ENCODE results near the gene FOXI2.

Gene FOXI2

DNA sequence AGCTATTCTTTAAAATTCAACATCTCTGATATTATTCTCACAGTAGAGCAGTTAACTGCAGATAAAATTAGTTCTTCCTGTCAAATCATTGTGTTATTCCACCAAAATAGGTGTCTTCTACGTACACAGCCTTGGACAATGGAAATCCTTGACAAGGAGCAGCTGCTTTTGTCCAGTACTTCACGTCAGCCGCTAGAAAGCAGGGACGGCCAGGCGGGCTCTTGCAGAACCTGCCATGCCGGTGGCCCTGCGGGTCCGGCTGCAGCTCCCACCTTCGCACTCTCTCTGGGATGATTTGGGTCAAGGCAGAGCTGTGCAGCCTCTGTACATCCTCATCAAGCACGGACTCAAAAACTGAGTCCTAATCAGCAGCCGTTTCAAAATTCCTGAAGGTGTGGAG is 2.2 kb upstream of the FOXI2 start:
- Histone ChIP-seq H3K36me3 (ENCODE audit: control insufficient read depth, insufficient read depth, low read length) (no peaks in the 10 kb centered on the region), H3K9ac (ENCODE audit: low read length) (no peak overlapping the region), H3K4me1 (ENCODE audit: control insufficient read depth, insufficient read depth, low read length) (no peaks in the 10 kb centered on the region), H3K27me3 (ENCODE audit: control insufficient read depth, insufficient read depth, low read length) (peaks cover 57% of the 10 kb centered on the region), H3K9me3 (ENCODE audit: control insufficient read depth, low read length) (no peaks in the 10 kb centered on the region), H3K4me3 (ENCODE audit: low read length) (no peak overlapping the region)

DNA sequence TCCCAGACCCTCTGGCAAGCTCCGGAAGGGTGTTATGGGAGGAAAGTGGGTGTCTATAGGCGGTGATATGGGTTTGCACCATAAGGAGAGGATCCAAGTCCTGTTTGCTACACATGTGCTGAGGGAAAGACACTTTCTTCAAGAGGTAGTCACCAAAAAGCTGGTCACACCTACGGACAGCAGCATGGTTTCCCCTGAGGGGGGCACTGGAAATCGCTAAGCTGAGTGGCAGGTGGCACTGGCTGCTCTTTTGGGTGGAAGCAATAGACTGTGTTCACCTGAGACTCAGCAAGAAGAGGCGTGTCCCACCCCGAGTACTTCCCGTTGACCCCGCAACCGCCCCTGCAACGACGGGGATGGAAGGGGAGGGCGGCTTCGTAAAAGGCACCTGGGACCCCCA is 1.8 kb upstream of the FOXI2 start:
- H3K9me3 ChIP-seq (ENCODE audit: control insufficient read depth, low read length) = no peaks in the 10 kb centered on the region
- peaks cover 57% of the 10 kb centered on the region for H3K27me3 ChIP-seq (ENCODE audit: control insufficient read depth, insufficient read depth, low read length)
- no peak overlapping the region for H3K9ac ChIP-seq (ENCODE audit: low read length)
- no peak overlapping the region for H3K4me3 ChIP-seq (ENCODE audit: low read length)
- H3K4me1 ChIP-seq (ENCODE audit: control insufficient read depth, insufficient read depth, low read length) = no peaks in the 10 kb centered on the region
- no peaks in the 10 kb centered on the region for H3K36me3 ChIP-seq (ENCODE audit: control insufficient read depth, insufficient read depth, low read length)

DNA sequence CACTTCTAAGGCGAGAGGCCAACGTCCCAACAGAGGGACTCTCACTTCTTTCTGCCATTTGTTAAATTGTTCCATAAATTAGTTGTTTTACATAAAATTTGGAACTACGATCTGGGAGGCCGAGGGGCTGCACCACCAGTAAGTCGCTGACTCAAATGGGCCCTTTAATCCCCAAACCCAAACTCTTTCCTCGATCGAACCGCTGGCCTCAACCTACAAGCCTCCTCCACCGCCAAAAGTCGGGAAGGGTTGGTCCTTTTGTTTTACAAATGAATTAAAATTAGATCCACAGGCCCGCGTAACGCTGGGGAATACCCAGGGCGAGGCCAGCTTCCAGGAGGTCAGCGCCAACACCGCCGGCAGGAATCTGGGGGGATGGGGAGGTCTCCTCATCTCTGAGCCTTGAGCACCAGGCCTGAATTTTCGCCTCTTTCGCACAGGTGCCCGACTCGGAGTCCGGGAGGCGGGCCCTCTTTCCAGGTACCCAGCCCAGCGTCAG is 1.2 kb upstream of the FOXI2 start:
- Histone ChIP-seq H3K4me1 (ENCODE audit: control insufficient read depth, insufficient read depth, low read length) (no peaks in the 10 kb centered on the region), H3K27me3 (ENCODE audit: control insufficient read depth, insufficient read depth, low read length) (peaks cover 57% of the 10 kb centered on the region), H3K9me3 (ENCODE audit: control insufficient read depth, low read length) (no peaks in the 10 kb centered on the region), H3K4me3 (ENCODE audit: low read length) (no peak overlapping the region), H3K36me3 (ENCODE audit: control insufficient read depth, insufficient read depth, low read length) (no peaks in the 10 kb centered on the region), H3K9ac (ENCODE audit: low read length) (no peak overlapping the region)

DNA sequence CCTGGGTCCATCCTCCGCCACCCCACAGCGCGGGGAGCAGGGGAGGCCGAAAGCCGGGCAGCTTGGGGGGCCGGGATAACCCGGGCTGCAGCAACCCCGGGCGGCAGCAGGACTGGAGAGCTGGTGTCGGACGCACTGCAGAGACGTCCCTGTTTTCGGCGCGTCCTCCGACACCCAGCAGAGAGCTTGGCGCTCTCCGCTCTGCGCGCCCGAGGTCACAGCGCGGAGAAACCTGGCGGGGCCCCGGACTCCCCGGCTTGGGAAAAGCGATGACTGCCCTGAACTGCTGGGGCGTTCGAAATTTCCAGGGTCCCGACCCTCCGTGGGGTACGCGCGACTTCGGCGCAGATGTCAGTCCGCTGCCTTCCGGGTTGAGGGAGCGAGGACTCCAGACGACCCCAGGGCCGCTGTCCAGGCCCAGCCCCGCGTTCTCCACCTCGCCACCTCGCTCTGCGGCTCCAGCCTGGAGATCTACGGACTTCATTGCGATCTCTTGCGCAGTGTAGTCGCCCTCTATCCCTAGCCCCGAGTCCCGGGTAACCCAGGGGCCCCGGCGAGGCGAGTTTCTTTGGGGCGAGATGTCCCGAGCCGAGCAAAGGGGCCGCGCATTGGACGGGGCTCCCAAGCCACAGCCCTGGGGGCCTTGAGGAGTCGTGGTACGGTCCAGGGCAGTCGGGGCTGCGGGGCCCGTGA is 617 bp upstream of the FOXI2 start:
- peaks cover 57% of the 10 kb centered on the region for H3K27me3 ChIP-seq (ENCODE audit: control insufficient read depth, insufficient read depth, low read length)
- H3K9ac ChIP-seq (ENCODE audit: low read length) = no peak overlapping the region
- H3K36me3 ChIP-seq (ENCODE audit: control insufficient read depth, insufficient read depth, low read length) = no peaks in the 10 kb centered on the region
- no peak overlapping the region for H3K4me3 ChIP-seq (ENCODE audit: low read length)
- H3K4me1 ChIP-seq (ENCODE audit: control insufficient read depth, insufficient read depth, low read length) = no peaks in the 10 kb centered on the region
- H3K9me3 ChIP-seq (ENCODE audit: control insufficient read depth, low read length) = no peaks in the 10 kb centered on the region

DNA sequence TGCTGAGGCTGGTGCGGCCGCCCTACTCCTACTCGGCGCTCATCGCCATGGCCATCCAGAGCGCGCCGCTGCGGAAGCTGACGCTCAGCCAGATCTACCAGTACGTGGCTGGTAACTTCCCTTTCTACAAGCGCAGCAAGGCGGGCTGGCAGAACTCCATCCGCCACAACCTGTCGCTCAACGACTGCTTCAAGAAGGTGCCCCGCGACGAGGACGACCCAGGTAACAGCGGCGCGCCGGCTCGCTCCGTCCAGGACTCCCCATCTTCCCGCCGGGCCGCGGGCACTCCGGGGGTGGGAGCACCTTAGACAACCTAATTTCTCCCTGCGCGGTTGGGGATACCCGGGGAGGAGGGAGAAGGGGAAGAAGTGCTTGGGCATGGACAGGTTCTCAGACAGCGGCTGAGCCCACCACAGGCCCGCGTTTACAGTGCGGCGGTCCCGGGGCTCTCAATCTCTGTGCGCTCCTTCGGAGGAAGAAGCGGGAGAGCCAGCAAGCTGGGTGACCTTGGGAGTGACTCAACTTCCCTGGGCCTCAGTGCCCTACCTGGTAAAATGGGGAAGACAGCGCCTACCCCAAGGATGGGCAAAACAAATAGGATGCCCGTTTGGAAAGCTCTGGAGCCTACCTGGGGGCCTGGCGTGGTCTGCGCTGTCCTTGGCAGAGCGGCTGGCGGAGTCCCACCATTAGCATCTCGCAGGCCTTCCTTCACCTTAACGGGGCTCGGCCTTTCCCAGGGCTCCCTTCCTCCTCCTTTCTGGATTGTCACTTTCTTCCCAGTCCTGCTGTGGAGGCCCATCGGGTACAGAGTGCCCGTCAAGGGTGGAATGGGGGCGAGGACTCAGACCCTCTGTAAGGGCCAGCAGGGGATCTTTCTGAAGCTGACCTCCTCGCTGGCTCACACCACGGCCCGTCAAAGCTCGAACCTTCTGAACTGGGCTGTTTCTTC is 852 bp downstream of the FOXI2 start:
- H3K9me3 ChIP-seq (ENCODE audit: control insufficient read depth, low read length) = no peaks in the 10 kb centered on the region
- no peak overlapping the region for H3K9ac ChIP-seq (ENCODE audit: low read length)
- H3K36me3 ChIP-seq (ENCODE audit: control insufficient read depth, insufficient read depth, low read length) = no peaks in the 10 kb centered on the region
- no peak overlapping the region for H3K4me3 ChIP-seq (ENCODE audit: low read length)
- H3K4me1 ChIP-seq (ENCODE audit: control insufficient read depth, insufficient read depth, low read length) = no peaks in the 10 kb centered on the region
- H3K27me3 ChIP-seq (ENCODE audit: control insufficient read depth, insufficient read depth, low read length) = peaks cover 52% of the 10 kb centered on the region

DNA sequence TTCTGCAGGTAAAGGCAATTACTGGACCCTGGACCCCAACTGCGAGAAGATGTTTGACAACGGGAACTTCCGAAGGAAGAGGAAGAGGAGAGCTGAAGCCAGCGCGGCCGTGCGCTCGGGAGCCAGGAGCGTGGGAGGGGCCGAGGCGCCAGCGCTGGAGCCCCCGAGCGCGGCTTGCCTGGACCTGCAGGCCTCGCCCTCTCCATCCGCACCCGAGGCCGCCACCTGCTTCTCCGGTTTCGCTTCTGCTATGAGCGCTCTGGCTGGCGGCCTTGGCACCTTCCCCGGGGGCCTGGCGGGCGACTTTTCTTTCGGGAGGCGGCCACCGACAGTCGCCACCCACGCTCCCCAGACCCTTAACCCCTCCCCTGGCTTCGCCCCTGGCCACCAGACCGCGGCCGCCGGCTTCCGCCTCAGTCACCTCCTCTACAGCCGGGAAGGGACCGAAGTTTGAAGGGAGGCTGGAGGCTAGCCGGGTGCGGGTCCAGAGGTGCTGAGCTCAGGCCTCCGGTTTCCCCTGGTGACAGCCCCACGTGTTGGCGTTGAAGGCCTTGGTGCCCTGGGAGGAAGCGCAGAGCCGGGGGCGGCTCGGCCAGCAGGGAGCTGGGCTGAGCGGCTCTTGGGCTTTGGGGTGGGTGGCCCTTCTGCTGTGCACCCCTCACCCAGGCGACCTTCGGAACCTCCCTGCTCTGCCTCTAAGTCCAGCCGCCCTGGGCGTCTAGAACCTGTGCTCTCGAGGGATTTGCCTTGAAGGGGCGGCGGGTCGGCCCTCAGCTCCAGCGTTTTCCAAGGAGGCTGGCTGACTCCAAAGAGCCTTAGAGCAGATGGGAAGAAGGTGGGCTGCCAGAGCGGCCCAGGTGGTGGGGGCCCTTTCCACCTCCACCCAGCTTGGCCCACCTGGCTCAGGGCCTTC is 1.8 kb downstream of the FOXI2 start:
- H3K36me3 ChIP-seq (ENCODE audit: control insufficient read depth, insufficient read depth, low read length) = no peaks in the 10 kb centered on the region
- H3K4me3 ChIP-seq (ENCODE audit: low read length) = no peak overlapping the region
- H3K9me3 ChIP-seq (ENCODE audit: control insufficient read depth, low read length) = no peaks in the 10 kb centered on the region
- H3K27me3 ChIP-seq (ENCODE audit: control insufficient read depth, insufficient read depth, low read length) = peaks cover 45% of the 10 kb centered on the region
- no peak overlapping the region for H3K9ac ChIP-seq (ENCODE audit: low read length)
- H3K4me1 ChIP-seq (ENCODE audit: control insufficient read depth, insufficient read depth, low read length) = no peaks in the 10 kb centered on the region

DNA sequence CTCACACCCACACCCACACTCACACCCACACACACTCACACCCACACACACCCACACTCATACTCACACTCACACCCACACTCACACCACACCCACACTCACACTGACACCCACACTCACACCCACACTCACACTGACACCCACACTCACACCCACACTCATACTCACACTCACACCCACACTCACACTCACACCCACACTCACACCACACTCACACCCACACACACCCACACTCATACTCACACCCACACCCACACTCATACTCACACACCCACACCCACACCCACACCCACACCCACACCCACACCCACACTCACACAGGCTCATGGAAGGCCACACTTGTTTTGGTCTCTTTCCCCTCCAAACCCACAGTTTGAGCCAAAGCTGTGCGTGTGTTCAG is 2.9 kb downstream of the FOXI2 start:
- no peaks in the 10 kb centered on the region for H3K36me3 ChIP-seq (ENCODE audit: control insufficient read depth, insufficient read depth, low read length)
- no peak overlapping the region for H3K9ac ChIP-seq (ENCODE audit: low read length)
- peaks cover 38% of the 10 kb centered on the region for H3K27me3 ChIP-seq (ENCODE audit: control insufficient read depth, insufficient read depth, low read length)
- H3K4me1 ChIP-seq (ENCODE audit: control insufficient read depth, insufficient read depth, low read length) = no peaks in the 10 kb centered on the region
- H3K4me3 ChIP-seq (ENCODE audit: low read length) = no peak overlapping the region
- no peaks in the 10 kb centered on the region for H3K9me3 ChIP-seq (ENCODE audit: control insufficient read depth, low read length)

DNA sequence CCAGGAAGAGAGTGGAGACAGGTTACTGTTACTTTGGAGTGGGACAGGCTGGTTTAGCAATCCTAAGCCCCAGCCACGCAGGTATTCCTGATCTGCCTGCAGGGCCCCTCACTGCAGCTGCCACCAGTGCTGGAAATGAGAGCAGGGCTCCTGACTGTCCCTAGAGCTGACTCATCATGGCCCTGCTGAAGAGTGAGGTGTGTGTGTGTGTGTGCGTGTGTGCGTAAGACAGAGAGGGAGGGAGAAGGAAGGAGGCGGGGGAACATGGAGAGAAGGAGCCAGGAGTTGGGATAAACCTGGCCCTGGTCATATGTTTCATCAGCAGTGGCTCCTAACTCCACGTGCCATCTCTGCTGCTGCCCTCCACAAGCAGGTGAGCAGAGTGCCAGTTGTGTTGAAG is 3.6 kb downstream of the FOXI2 start:
- no peaks in the 10 kb centered on the region for H3K4me1 ChIP-seq (ENCODE audit: control insufficient read depth, insufficient read depth, low read length)
- H3K4me3 ChIP-seq (ENCODE audit: low read length) = no peak overlapping the region
- peaks cover 31% of the 10 kb centered on the region for H3K27me3 ChIP-seq (ENCODE audit: control insufficient read depth, insufficient read depth, low read length)
- H3K9ac ChIP-seq (ENCODE audit: low read length) = no peak overlapping the region
- H3K9me3 ChIP-seq (ENCODE audit: control insufficient read depth, low read length) = no peaks in the 10 kb centered on the region
- no peaks in the 10 kb centered on the region for H3K36me3 ChIP-seq (ENCODE audit: control insufficient read depth, insufficient read depth, low read length)

DNA sequence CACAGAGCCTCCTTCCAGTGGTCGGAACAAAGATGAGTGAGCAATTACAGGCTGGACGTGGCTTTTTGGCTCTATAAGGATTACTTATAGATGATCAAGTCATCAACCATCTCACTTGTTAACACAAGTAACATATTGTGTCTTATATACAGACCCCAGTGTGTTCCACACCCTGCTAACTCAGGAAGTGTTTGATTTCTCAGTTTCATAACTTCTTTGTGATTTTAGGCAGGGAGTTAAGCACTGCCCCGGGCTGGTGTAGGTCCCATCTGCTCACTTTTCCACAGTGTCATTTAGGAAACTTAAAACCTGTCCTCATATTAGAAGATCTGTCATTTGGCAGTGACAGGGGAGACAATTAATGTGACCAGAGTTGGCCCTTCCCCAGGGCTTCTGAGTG is 6.2 kb downstream of the FOXI2 start:
- Histone ChIP-seq H3K4me1 (ENCODE audit: control insufficient read depth, insufficient read depth, low read length) (no peaks in the 10 kb centered on the region), H3K9ac (ENCODE audit: low read length) (no peak overlapping the region), H3K27me3 (ENCODE audit: control insufficient read depth, insufficient read depth, low read length) (peaks cover 12% of the 10 kb centered on the region), H3K9me3 (ENCODE audit: control insufficient read depth, low read length) (no peaks in the 10 kb centered on the region), H3K4me3 (ENCODE audit: low read length) (no peak overlapping the region), H3K36me3 (ENCODE audit: control insufficient read depth, insufficient read depth, low read length) (no peaks in the 10 kb centered on the region)

DNA sequence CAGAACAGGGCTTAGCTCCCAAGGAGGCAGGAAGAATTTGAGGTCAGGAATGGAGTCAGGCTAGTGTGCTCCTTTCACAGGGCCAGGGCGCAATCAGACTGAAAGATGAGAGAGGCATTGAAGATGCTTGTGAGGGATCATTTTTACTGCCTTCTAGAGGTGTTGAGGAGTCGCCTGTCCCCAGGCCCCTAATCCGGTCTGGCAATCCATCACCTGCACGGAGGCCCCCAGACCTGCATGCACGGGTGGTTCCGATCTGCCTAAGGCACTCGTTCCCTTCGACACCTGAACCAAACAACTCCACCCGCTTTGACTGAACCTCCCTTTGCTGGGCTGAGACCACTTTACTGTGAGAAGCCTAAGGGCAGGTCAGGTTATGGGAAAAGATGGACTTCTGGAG is 8.0 kb downstream of the FOXI2 start:
- Histone ChIP-seq H3K36me3 (ENCODE audit: control insufficient read depth, insufficient read depth, low read length) (no peaks in the 10 kb centered on the region), H3K27me3 (ENCODE audit: control insufficient read depth, insufficient read depth, low read length) (no peaks in the 10 kb centered on the region), H3K4me3 (ENCODE audit: low read length) (no peak overlapping the region), H3K9ac (ENCODE audit: low read length) (no peak overlapping the region), H3K4me1 (ENCODE audit: control insufficient read depth, insufficient read depth, low read length) (no peaks in the 10 kb centered on the region), H3K9me3 (ENCODE audit: control insufficient read depth, low read length) (no peaks in the 10 kb centered on the region)

DNA sequence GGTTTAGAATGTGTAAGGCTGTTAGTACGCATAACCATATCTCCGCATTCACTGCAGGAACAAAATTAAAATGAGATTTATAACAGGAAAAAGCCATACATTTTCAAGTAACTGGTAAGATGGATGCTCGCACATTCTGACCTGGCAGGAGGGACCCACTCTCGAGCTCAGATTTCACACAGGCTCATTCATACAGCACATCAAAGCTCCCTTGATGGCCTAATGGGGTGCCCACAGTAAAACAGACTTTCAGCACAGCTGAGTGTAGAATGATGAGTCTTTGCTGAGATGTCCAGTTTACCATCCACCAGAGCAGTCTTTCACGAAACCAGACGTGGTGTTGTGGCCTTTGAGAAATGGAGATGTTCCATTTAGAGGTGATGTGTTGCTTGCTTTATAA is 8.9 kb downstream of the FOXI2 start:
- Histone ChIP-seq H3K9me3 (ENCODE audit: control insufficient read depth, low read length) (no peaks in the 10 kb centered on the region), H3K27me3 (ENCODE audit: control insufficient read depth, insufficient read depth, low read length) (no peaks in the 10 kb centered on the region), H3K4me1 (ENCODE audit: control insufficient read depth, insufficient read depth, low read length) (no peaks in the 10 kb centered on the region), H3K36me3 (ENCODE audit: control insufficient read depth, insufficient read depth, low read length) (no peaks in the 10 kb centered on the region), H3K4me3 (ENCODE audit: low read length) (no peak overlapping the region), H3K9ac (ENCODE audit: low read length) (no peak overlapping the region)

All from mucosa of stomach (tissue), 1 donor.